GM12878 (cell line): ENCODE data around the gene SLC43A3. TPM values are rescaled to one million over a fixed set of nuclear protein-coding genes. Genes with fewer than 3 reads are reported as not detected.

ENCODE experiments used
- ASH2L ChIP-seq: fragments of 300-600, 200-600 bp; sonication (generic); IDR thresholded peaks from 2 replicates; pipeline ENCODE4 v1.6.1; 2017; ENCODE audit warnings: low read depth, mild to moderate bottlenecking, borderline replicate concordance
- ATF7 ChIP-seq: fragments of 450-650 bp; IDR thresholded peaks from 2 replicates; pipeline ENCODE4 v1.6.1; 2016; ENCODE audit warnings: low read depth, mild to moderate bottlenecking
- BCLAF1 ChIP-seq: fragments of 450-650 bp; IDR thresholded peaks from 2 replicates; pipeline ENCODE4 v1.6.1; 2017; ENCODE audit warnings: antibody characterized with exemption, mild to moderate bottlenecking, moderate library complexity
- CUX1 ChIP-seq: IDR thresholded peaks from 2 replicates; pipeline ENCODE4 v1.6.1; 2012; ENCODE audit warnings: improper control_type of control experiment, low read depth, low read length; ENCODE audit not compliant: insufficient replicate concordance
- FOXM1 ChIP-seq: IDR thresholded peaks from 2 replicates; pipeline ENCODE4 v1.6.1; 2012; ENCODE audit warnings: low read depth, mild to moderate bottlenecking, inconsistent platforms, low read length, moderate library complexity
- POLR2AphosphoS5 ChIP-seq: IDR thresholded peaks from 2 replicates; pipeline ENCODE4 v1.6.1; 2011; ENCODE audit warnings: mild to moderate bottlenecking, low read length, inconsistent platforms
- RFX5 ChIP-seq: IDR thresholded peaks from 2 replicates; pipeline ENCODE4 v1.6.1; 2011; ENCODE audit warnings: low read depth, low read length, improper control_type of control experiment
- ZNF207 ChIP-seq: fragments of 450-650 bp; IDR thresholded peaks from 2 replicates; pipeline ENCODE4 v1.6.1; 2014; ENCODE audit warnings: antibody characterized with exemption, mild to moderate bottlenecking, borderline replicate concordance
- polyA plus RNA-seq, 11 experiments: library from polyadenylated mRNA; depleted of rRNA in 4 of 11; unstranded in 6 of 11; stranded (reverse) in 5 of 11; fragments of >200 nt; fragmentation: Nextera tagmentation in 4 of 11; fragmentation: Illumina TruSeq in 1 of 11; extraction: Ambion mirVana in 4 of 11; extraction: Trizol in 1 of 11; gene quantifications; 1 replicate in 1 of 11; 2 replicates in 10 of 11; pipeline versions ENCODE4 v1.2.1 to v1.2.3, GENCODE V29; 2011 to 2016; ENCODE audit warnings: inconsistent platforms in 2 of 11, missing spikeins in 2 of 11, low read depth in 1 of 11
- total RNA-seq, 4 experiments: library from RNA; depleted of rRNA in 3 of 4; stranded (reverse); fragments of >200 nt in 3 of 4; fragmentation: Illumina TruSeq in 1 of 4; extraction: Trizol in 1 of 4; gene quantifications; 2 replicates each; pipeline versions ENCODE4 v1.2.1 to v1.2.3, GENCODE V29; 2013 to 2021
- TF ChIP-seq, protein P1 (sequence below): fragments of 450-650 bp; IDR thresholded peaks from 2 replicates; pipeline ENCODE4 v1.6.1; 2016; ENCODE audit warnings: mild to moderate bottlenecking
- TF ChIP-seq, protein P2 (sequence below): fragments of 450-650 bp; IDR thresholded peaks from 2 replicates; pipeline ENCODE4 v1.6.1; 2018; ENCODE audit warnings: borderline replicate concordance, mild to moderate bottlenecking; ENCODE audit not compliant: partially characterized antibody
- TF ChIP-seq, protein P3 (sequence below): IDR thresholded peaks from 2 replicates; pipeline ENCODE4 v1.6.1; 2012; ENCODE audit warnings: low read depth, low read length, improper control_type of control experiment

Gene SLC43A3
- total and polyA plus RNA-seq, 10 of the 15 experiments (the other 5 are each of a cell fraction or from before 2014, with no cell fraction given): 37.5 to 237 (median 132) TPM

DNA sequence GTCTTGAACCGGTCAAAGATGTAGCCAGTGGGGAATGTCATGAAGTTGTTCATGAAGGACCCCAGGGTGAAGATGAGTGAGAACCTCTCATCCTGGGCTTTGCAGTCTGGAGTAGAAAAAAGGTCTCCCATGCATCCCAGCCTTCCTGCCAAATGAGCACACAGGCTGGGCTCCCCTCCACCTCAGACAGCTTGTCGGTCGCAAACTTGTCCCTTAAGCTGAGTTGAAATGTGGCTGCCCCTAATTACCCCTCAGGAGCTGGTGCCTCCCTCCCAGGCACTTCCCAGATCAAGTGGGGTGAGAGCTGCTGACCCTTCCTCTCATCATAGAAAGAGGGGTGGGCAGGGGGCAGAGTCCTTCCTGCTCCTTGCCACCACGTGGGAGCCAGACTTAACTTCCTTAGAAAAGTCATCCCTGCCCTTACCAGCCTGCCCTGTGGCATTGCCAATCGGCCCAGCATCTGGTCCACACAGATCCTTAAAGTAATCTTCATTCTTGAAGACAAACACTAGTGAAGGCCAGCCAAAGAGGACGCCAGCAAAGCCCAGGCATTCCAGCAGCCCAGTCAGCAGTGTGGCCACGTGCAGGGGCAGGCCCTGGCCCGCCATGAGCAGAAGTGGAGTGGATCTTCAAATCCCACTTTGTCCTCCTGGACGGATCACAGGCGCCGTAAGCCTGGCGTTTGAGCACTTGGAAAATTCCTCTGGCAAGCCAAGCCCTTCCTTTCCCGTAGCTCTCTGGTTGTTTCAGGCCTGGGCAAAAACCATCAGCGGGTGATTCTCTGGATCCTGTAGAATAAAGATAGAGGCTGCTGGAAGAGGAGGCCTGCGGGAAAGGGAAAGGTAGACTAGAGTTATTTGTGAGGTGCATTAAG is 1.1 kb downstream of the SLC43A3 start (continued):
- TF ChIP-seq BCLAF1: no peak
- TF ChIP-seq FOXM1: no peak; the same call in 1 of the 2 replicates
- no peak for TF ChIP-seq ATF7
- no peak for TF ChIP-seq CUX1
- TF ChIP-seq, protein P1, sequence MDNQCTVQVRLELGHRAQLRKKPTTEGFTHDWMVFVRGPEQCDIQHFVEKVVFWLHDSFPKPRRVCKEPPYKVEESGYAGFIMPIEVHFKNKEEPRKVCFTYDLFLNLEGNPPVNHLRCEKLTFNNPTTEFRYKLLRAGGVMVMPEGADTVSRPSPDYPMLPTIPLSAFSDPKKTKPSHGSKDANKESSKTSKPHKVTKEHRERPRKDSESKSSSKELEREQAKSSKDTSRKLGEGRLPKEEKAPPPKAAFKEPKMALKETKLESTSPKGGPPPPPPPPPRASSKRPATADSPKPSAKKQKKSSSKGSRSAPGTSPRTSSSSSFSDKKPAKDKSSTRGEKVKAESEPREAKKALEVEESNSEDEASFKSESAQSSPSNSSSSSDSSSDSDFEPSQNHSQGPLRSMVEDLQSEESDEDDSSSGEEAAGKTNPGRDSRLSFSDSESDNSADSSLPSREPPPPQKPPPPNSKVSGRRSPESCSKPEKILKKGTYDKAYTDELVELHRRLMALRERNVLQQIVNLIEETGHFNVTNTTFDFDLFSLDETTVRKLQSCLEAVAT: no peak
- TF ChIP-seq POLR2AphosphoS5: no peak
- TF ChIP-seq, protein P2, sequence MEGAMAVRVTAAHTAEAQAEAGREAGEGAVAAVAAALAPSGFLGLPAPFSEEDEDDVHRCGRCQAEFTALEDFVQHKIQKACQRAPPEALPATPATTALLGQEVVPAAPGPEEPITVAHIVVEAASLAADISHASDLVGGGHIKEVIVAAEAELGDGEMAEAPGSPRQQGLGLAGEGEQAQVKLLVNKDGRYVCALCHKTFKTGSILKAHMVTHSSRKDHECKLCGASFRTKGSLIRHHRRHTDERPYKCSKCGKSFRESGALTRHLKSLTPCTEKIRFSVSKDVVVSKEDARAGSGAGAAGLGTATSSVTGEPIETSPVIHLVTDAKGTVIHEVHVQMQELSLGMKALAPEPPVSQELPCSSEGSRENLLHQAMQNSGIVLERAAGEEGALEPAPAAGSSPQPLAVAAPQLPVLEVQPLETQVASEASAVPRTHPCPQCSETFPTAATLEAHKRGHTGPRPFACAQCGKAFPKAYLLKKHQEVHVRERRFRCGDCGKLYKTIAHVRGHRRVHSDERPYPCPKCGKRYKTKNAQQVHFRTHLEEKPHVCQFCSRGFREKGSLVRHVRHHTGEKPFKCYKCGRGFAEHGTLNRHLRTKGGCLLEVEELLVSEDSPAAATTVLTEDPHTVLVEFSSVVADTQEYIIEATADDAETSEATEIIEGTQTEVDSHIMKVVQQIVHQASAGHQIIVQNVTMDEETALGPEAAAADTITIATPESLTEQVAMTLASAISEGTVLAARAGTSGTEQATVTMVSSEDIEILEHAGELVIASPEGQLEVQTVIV: no peak
- TF ChIP-seq ASH2L: no peak
- TF ChIP-seq, protein P3, sequence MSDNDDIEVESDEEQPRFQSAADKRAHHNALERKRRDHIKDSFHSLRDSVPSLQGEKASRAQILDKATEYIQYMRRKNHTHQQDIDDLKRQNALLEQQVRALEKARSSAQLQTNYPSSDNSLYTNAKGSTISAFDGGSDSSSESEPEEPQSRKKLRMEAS: peak; percentile 66
- TF ChIP-seq ZNF207: no peak
- TF ChIP-seq RFX5: no peak
